DMS79 treated with DMSO at 0.1 percent for 48 hours (cell line): ENCODE results near the gene AGBL4.
A peak's percentile ranks its signal among the peaks of the same experiment; 100 is the strongest.

Experiments
- DNase-seq: peaks from one replicate; lab custom pipeline; 2025; lab: John Stamatoyannopoulos, UW

AGBL4 gene

DNA sequence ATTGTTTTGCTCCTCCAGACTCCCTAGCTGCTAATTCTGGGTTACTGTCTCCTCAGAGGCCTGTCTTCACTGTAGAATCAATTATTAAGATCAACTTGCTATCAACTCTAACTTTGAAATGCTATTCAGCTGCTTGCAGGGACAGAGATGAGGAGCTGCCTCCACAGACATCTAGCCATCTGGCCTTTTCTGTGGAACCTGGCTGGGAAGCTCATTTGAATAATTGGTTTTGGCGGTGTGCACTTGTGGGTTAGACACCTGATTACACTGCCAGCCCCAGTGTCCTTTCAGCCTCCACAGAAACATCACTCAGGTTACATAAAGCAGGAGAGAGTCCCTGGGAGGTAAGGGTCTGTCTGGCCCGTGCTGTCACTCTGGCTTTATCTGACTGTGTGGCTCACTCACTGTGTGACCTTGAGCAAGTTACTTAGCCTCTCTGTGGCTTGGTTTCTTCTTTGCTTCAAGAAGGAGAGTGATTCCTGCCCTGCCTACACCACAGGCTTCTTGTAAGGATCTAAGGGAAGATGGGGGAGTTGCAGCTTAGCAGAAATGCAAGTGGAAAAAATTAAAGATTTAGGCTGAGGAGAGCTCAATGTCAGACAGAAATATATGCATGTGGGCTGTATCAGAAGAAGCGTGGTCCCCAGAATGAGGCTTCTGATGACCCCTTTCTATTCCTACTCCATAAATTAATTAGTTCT is 1378.7 kb downstream of the AGBL4 start:
- peak; percentile 15 for DNase-seq

DNA sequence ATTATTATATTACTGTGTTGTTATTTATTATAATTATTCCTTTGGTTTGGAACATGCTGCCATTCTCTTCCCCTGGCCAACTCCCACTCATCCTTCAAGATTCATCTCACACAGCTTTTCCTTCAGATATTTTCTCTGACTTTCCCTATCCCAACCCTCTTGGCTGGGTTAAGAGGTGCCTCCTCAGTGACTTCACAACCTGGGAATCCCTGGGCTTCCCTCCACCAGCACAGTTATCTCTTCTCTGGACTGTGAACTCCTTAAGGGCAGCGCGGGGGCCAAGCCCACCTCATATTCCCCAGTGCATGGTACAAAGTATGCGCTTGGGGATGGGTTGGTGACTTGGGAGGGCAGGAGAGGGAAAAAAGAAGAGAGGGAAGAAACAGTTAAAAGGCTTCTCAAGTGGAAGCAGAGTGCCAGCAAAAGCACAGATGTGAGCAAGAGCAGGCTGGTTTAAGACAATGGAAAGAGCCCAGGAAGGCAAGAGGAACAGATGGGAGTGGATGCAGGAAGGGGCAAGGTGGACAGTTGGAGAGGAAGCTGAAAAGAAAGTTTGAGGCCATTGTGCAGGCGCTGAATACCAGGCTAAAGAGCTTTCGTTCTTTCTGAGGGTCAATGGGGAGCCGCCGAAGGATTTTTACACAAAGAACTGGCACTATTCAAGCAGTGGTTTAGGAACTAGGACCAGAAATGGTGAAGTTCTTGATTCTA is 1379.4 kb downstream of the AGBL4 start:
- peak; percentile 8 for DNase-seq

GRCh38 chr1:48643193-48643592 is 1380.6 kb downstream of the AGBL4 start:
- no peak for DNase-seq

DNA sequence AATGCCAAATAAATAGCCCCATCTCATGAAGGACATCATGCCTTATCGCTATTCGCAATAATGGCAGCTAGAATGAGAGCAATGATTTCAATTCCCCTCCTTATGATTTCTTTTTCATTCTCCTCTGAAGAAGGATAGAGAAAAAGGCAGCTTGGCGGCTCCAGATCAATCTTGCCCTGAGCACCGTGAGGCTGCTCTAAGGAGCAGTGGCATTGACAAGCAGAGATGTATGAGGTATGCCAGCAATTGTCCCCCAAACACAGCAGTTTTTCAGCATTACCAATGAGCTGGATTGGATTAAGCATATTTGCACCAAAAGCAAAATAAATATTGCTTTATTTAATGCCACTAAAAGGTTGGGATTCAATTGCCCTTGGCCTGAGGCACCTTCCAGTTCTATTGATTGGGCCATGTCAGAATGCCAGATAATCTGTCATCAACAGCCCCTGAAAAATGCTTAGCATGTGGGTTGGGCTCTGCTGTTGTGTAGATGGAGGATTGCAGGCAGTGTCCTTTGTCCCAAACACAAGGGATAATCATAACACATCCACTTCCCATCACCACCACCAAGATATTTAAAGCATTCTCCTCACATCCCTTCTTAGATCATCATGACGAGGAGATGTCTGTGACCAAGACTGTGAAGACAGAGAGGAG is 1382.8 kb downstream of the AGBL4 start:
- DNase-seq = no peak

DNA sequence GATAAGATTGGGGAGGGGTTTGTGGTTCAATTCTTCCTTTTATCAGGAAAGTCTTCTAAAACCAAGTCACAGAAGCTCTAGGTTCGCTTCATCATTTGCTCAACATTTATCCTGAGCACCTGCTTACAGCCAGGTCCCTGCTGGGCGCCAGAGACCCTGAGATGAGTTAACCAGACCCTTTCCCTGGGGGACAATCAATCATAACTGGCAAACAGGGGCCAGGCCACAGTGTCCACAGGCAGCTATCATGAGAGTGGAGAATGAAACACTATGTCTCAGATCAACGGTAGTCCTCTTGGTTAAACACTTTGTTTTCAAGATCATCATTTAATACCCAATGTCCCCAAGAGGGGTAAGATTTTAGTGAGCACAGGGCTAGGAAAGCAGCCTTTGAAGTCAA is 1393.9 kb downstream of the AGBL4 start:
- no peak for DNase-seq

DNA sequence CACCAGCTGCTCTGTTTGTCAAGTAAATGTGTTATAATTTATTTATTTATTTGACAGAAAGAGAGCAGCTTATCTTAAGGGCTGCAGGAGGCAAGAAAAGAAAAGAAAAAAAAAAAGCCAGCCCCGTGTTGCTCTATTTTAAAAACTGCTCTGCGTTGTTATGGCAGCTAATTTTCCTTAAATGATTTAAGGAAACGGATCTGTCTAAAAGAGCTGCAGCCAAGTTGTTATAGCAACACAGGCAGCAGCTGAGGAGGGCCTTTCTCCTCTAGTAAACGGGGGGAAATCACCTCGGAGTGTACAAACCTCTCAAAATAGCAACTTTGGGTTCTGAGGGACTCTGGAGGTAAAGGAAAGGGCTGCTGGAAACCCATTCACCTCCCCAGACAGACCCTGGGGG is 1396.3 kb downstream of the AGBL4 start:
- DNase-seq = peak; percentile 60

GRCh38 chr1:48619539-48619938 is 1404.2 kb downstream of the AGBL4 start:
- DNase-seq = no peak

DNA sequence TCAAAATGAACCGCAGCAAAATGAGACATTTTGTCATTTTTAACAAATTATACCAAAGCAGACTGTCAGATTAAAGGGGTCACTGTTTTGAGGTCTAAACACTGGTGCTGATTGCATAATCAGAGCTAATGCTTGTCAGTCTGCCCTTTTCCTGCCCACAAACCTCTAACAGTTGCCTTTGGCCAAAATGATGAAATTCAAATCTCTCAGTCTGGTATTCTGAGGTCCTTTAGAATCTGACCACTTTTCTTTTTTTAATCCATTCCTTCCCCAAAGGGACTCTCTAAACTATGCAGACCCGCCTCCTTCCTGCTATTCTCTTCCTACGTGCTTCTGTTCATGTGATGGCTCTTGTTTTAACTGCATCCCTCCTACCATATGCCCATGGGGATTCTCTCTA is 1406.5 kb downstream of the AGBL4 start:
- no peak for DNase-seq

DNA sequence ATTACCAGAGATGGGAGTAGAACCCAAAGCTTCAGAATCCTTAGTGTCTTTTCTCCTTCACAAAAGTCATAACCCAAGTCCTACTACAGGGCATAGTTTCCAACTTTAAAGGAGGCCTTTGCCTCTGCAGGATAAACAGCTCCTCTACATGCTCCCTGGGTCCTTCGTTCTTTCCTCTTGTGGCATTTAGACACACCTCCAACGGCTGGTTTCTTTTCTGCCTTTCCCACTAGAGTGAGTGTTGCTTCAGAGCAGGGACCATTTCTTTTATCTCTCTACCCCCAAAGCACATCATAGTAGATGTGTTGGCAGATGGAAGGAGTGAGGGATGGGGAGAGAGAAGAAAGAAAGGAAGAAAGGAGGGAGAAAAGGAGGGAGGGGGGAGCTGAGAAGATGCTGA is 1407.0 kb downstream of the AGBL4 start:
- no peak for DNase-seq

GRCh38 chr1:48611841-48612240 is 1411.9 kb downstream of the AGBL4 start:
- DNase-seq = no peak

DNA sequence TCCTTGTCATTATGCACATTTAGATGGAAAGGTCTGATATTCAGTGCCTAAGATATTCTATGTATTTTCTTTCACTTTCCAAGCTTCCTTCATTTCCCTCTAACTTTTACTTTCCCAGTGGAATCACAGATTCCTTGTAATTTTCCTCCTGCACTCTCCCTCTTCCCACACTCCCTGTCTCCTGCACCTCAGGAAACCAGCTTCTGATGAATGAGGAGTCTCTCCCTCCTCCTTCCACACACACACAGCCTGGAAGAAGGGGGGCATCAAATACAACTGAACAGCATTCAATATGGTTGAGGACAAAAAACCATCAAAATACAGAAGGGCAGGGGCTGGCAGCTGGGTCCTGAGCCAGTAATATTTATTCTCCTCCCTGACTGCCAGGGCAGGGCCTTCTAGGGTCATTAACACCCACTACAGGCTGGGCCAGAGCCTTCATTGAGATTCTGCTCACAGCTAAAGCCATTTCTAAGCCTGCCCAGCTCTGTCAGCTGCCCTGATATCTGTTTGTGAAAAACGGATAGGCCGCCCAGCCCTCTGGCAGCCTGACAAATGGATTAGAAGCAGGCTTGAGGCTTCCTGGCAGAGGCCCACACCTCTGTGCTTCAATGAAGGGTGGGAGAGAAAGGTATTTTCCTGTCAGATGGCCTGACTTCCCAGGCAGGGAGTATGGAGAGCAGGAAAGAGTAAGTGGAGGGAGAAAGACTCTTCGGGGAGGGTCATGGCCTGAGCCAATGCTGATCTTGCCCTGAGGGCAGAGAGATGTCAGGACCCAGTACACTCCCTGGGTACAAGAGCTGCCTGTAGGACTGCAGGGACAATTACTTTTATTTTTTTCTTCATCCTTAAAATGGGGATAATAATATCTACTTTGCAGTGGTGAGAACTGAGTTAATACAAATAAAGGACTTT is 1412.9 kb downstream of the AGBL4 start:
- DNase-seq = peak; percentile 70

GRCh38 chr1:48608882-48609281 is 1414.9 kb downstream of the AGBL4 start:
- no peak for DNase-seq

- DNase-seq = no peak
These were observed 1420.5 kb downstream of the AGBL4 start for GRCh38 chr1:48603222-48603621.

- no peak for DNase-seq
These were observed 1421.4 kb downstream of the AGBL4 start for GRCh38 chr1:48602349-48602748.

DNA sequence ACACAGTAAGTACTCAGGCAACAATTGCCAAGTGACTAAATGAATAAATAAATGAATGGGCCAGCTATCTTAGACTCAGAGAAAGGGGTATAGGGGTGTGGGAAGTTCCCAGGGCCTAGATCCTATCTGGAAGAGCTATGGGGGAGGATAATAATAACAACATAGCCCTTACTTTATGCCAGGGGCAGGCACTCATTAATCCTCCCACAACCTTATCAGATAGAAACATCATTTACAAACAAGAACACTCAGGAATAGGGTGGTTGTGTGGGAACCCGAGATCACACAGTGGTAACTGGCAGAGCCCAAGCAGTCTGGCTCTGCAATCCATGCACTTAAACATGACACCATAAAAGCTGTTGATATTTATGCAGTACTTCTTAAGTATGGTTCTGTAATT is 1423.6 kb downstream of the AGBL4 start:
- DNase-seq = no peak

DNA sequence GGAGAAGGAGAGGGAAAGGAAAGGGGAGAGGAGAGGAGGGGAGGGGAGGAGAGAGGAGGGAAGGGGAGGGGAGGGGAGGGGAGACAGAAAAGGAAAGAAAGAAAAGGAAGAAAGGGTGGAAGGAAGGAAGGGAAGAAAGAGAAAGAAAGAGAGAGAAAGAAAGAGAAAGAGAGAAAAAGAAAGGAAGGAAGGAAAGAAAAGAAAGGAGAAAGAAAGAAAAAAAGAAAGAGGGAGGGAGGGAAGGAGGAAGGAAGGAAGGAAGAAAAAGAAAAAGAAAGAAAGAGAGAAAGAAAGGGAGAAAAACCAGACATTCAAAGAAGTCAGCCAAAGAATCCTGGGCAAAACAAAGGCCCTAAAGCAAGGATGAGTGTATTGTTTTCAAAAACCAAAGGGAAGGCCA is 1426.1 kb downstream of the AGBL4 start:
- DNase-seq = no peak

- no peak for DNase-seq
These were observed 1427.7 kb downstream of the AGBL4 start for GRCh38 chr1:48596046-48596445.

DNA sequence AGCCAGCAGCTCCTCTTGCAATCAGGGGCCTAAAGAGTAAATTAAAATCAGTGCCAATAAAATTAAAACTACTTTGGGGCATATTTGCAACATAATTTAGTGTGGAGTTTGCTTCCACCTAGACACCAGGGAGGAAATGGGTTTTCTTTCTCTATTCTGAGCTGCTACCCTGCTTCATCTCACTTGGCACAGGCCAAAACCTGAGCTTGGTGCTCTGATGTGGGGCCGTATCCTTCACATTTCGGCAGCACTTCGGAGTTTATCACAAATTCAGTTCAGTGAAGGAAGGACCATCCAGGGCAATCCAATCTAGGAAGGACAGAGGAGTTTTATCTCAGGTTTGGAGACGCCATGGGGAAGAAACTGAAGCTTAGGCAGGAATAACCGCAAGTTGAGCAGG is 1428.1 kb downstream of the AGBL4 start:
- DNase-seq = no peak

DNA sequence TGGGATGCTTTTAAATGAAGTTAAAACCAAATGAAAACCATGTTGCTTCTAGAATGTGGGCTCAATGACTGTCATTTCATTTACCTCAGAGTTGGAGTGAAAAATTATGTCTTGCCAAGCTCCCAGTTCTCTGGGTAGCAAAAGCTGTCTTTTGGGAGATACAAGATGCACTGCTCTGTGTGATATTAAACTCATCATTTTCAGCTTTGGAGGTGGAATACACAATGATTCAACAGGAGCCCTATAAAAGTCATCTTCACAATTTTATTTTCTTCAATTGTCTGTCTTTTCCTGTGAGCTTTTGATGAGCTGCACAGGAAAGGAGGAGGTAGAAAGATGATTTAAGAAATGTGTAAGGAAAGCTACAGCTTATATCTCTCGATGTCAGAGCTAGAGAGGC is 1431.4 kb downstream of the AGBL4 start:
- no peak for DNase-seq

DNA sequence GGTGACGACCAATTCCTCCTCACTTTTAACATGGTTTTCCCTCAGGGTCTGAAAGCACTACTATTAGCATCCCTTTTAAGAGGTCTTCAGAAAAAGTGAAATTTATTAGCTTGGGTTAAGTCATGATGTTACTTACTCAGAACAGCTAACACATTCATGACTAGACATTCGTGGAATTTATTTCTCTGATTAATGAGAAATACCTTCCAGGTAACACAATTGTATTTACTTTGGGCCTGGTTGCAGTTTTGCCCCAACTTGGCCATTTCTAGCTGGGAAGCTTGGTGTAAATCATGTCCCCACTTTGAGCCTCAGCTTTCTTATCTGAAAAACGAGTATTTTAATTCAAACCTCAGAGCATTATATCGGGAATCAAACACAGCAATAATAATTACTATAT is 1432.6 kb downstream of the AGBL4 start:
- no peak for DNase-seq

- no peak for DNase-seq
These were observed 1435.7 kb downstream of the AGBL4 start for GRCh38 chr1:48588061-48588460.

DNA sequence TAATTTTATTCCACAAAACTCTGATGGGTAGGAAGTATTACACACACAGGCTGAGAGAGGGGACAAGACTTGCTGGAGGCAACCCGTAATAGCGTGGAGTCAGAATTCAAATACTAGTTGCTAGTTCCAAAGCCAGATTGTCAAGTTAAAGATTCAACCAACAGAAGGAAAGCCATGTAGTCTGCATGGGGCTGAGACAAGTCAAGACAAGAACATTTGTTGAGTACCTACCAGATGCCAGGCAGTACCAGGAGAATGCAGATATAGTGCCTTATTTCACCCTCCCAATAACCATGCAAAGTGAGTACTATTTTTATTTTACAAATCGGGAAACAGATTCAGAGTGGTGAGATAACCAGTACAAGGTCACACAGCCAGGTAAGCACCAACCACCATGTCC is 1441.3 kb downstream of the AGBL4 start:
- DNase-seq = no peak
